IPS-15b (cell line): ENCODE measurements around the gene OR2W3.

Experiments
- H3K27me3 ChIP-seq: one replicate; pipeline ENCODE4 v1.6.1; 2013; ENCODE audit warnings: low read length; ENCODE audit not compliant: control insufficient read depth, insufficient read depth
- H3K36me3 ChIP-seq: one replicate; pipeline ENCODE4 v1.6.1; 2013; ENCODE audit warnings: low read length; ENCODE audit not compliant: control insufficient read depth, insufficient read depth
- H3K4me1 ChIP-seq: one replicate; pipeline ENCODE4 v1.6.1; 2013; ENCODE audit warnings: mild to moderate bottlenecking, low read length; ENCODE audit not compliant: control insufficient read depth, insufficient read depth
- H3K4me3 ChIP-seq: one replicate; pipeline ENCODE4 v1.5.1; 2013; ENCODE audit warnings: low read depth, low read length
- H3K9ac ChIP-seq: one replicate; pipeline ENCODE4 v1.6.1; 2013; ENCODE audit warnings: low read depth, mild to moderate bottlenecking, low read length
- H3K9me3 ChIP-seq: one replicate; pipeline ENCODE4 v1.6.1; 2013; ENCODE audit warnings: mild to moderate bottlenecking, low read length; ENCODE audit not compliant: control insufficient read depth, insufficient read depth

OR2W3 gene

GRCh38 chr1:247895163-247895637 lies at the start of gene OR2W3:
OR2W3 (plus strand) TSS chr1:247895587; CDS start chr1:247895587, 0 bp downstream.
- no peaks in the 10 kb centered on the region for H3K9me3 ChIP-seq
- H3K27me3 ChIP-seq: no peaks in the 10 kb centered on the region
- no peaks in the 10 kb centered on the region for H3K36me3 ChIP-seq
- H3K4me3 ChIP-seq: no peak within 1 kb of the TSS
- H3K9ac ChIP-seq: no peak within 1 kb of the TSS
- no peaks in the 10 kb centered on the region for H3K4me1 ChIP-seq

GRCh38 chr1:247845693-247846017 lies 49.7 kb upstream of the OR2W3 start:
- Histone ChIP-seq H3K36me3 (no peaks in the 10 kb centered on the region), H3K4me1 (peaks cover 9% of the 10 kb centered on the region), H3K9ac (no peak overlapping the region), H3K4me3 (no peak overlapping the region), H3K27me3 (no peaks in the 10 kb centered on the region), H3K9me3 (no peaks in the 10 kb centered on the region)

GRCh38 chr1:247848346-247848745 lies 47.0 kb upstream of the OR2W3 start:
- Histone ChIP-seq H3K9ac (no peak overlapping the region), H3K9me3 (no peaks in the 10 kb centered on the region), H3K4me3 (no peak overlapping the region), H3K4me1 (peaks cover 9% of the 10 kb centered on the region), H3K27me3 (no peaks in the 10 kb centered on the region), H3K36me3 (no peaks in the 10 kb centered on the region)

GRCh38 chr1:247849616-247850015 lies 45.8 kb upstream of the OR2W3 start:
- H3K36me3 ChIP-seq: no peaks in the 10 kb centered on the region
- H3K4me3 ChIP-seq: no peak overlapping the region
- peaks cover 6% of the 10 kb centered on the region for H3K4me1 ChIP-seq
- H3K9ac ChIP-seq: no peak overlapping the region
- no peaks in the 10 kb centered on the region for H3K27me3 ChIP-seq
- H3K9me3 ChIP-seq: no peaks in the 10 kb centered on the region

- Histone ChIP-seq H3K36me3 (no peaks in the 10 kb centered on the region), H3K4me3 (no peak overlapping the region), H3K27me3 (peaks cover 8% of the 10 kb centered on the region), H3K4me1 (no peaks in the 10 kb centered on the region), H3K9me3 (no peaks in the 10 kb centered on the region), H3K9ac (no peak overlapping the region)
Measured at GRCh38 chr1:247854899-247855545, 40.4 kb upstream of the OR2W3 start.

- H3K36me3 ChIP-seq: no peaks in the 10 kb centered on the region
- H3K27me3 ChIP-seq: peaks cover 8% of the 10 kb centered on the region
- H3K9me3 ChIP-seq: no peaks in the 10 kb centered on the region
- H3K4me1 ChIP-seq: no peaks in the 10 kb centered on the region
- H3K9ac ChIP-seq: no peak overlapping the region
- H3K4me3 ChIP-seq: no peak overlapping the region
Measured at GRCh38 chr1:247855911-247856310, 39.5 kb upstream of the OR2W3 start.

- no peaks in the 10 kb centered on the region for H3K9me3 ChIP-seq
- H3K36me3 ChIP-seq: no peaks in the 10 kb centered on the region
- H3K4me1 ChIP-seq: no peaks in the 10 kb centered on the region
- H3K27me3 ChIP-seq: peaks cover 8% of the 10 kb centered on the region
- H3K9ac ChIP-seq: peak within 1 kb of the TSS; percentile 54
- H3K4me3 ChIP-seq: peak within 1 kb of the TSS; percentile 66
Measured at GRCh38 chr1:247857069-247857984, 38.1 kb upstream of the OR2W3 start, which contains the start of gene TRIM58. TRIM58 (plus strand) TSS chr1:247857187; CDS start chr1:247857247, 60 bp downstream.

- no peak overlapping the region for H3K9ac ChIP-seq
- peak overlapping the region; percentile 66 for H3K4me3 ChIP-seq
- no peaks in the 10 kb centered on the region for H3K9me3 ChIP-seq
- peaks cover 8% of the 10 kb centered on the region for H3K27me3 ChIP-seq
- H3K36me3 ChIP-seq: no peaks in the 10 kb centered on the region
- H3K4me1 ChIP-seq: no peaks in the 10 kb centered on the region
Measured at GRCh38 chr1:247857985-247858619, 37.3 kb upstream of the OR2W3 start.

GRCh38 chr1:247862756-247863155 lies 32.6 kb upstream of the OR2W3 start:
- Histone ChIP-seq H3K4me1 (no peaks in the 10 kb centered on the region), H3K9ac (no peak overlapping the region), H3K9me3 (no peaks in the 10 kb centered on the region), H3K27me3 (peaks cover 7% of the 10 kb centered on the region), H3K36me3 (no peaks in the 10 kb centered on the region), H3K4me3 (no peak overlapping the region)

- H3K27me3 ChIP-seq: no peaks in the 10 kb centered on the region
- no peaks in the 10 kb centered on the region for H3K4me1 ChIP-seq
- H3K4me3 ChIP-seq: no peak overlapping the region
- peaks cover 2% of the 10 kb centered on the region for H3K36me3 ChIP-seq
- no peak overlapping the region for H3K9ac ChIP-seq
- H3K9me3 ChIP-seq: no peaks in the 10 kb centered on the region
Measured at GRCh38 chr1:247864644-247865043, 30.7 kb upstream of the OR2W3 start.

- H3K9me3 ChIP-seq: no peaks in the 10 kb centered on the region
- H3K36me3 ChIP-seq: peaks cover 2% of the 10 kb centered on the region
- H3K4me3 ChIP-seq: no peak overlapping the region
- H3K9ac ChIP-seq: no peak overlapping the region
- no peaks in the 10 kb centered on the region for H3K4me1 ChIP-seq
- no peaks in the 10 kb centered on the region for H3K27me3 ChIP-seq
Measured at GRCh38 chr1:247865416-247865815, 30.0 kb upstream of the OR2W3 start.
